ENCODE measurements around the gene DIO1. TPM values are rescaled to one million over a fixed set of nuclear protein-coding genes. Genes with fewer than 3 reads are reported as not detected.

DIO1 gene
- total and polyA plus RNA-seq, 2 of the 8 experiments (the other 6 are each of a cell fraction or from before 2014, with no cell fraction given), result 0.14 TPM; not detected in 1

GRCh38 chr1:53943490-53944043 lies 49.6 kb downstream of the DIO1 start (continued):
- no peak for TF ChIP-seq KDM1A (IDR thresholded peaks at IDR 0.05; ENCODE audit: borderline replicate concordance, low read length)
- TF ChIP-seq KDM4A (IDR thresholded peaks at IDR 0.05; ENCODE audit: low read depth, low read length, severe bottlenecking), result no peak
- no peak for TF ChIP-seq ATF3 (IDR thresholded peaks at IDR 0.05; ENCODE audit: insufficient read depth, low read depth, low read length)
- TF ChIP-seq RBBP5 (IDR thresholded peaks at IDR 0.05; ENCODE audit: borderline replicate concordance, low read depth, low read length), result no peak
- TF ChIP-seq JUN (IDR thresholded peaks at IDR 0.05; ENCODE audit: low read depth, low read length), result no peak
- no peak for TF ChIP-seq BACH1 (IDR thresholded peaks at IDR 0.05; ENCODE audit: low read length)
- TF ChIP-seq EZH2 (IDR thresholded peaks at IDR 0.05; ENCODE audit: low read depth, low read length, severe bottlenecking), result no peak

Data from H1 (cell line).